Measurements from ENCODE around the gene ERBB2. TPM values are rescaled to one million over a fixed set of nuclear protein-coding genes. Genes with fewer than 3 reads are reported as not detected.

The ERBB2 gene
- total RNA-seq, 4 donors from 2014 or later, result 175 to 439 (median 234) TPM

DNA sequence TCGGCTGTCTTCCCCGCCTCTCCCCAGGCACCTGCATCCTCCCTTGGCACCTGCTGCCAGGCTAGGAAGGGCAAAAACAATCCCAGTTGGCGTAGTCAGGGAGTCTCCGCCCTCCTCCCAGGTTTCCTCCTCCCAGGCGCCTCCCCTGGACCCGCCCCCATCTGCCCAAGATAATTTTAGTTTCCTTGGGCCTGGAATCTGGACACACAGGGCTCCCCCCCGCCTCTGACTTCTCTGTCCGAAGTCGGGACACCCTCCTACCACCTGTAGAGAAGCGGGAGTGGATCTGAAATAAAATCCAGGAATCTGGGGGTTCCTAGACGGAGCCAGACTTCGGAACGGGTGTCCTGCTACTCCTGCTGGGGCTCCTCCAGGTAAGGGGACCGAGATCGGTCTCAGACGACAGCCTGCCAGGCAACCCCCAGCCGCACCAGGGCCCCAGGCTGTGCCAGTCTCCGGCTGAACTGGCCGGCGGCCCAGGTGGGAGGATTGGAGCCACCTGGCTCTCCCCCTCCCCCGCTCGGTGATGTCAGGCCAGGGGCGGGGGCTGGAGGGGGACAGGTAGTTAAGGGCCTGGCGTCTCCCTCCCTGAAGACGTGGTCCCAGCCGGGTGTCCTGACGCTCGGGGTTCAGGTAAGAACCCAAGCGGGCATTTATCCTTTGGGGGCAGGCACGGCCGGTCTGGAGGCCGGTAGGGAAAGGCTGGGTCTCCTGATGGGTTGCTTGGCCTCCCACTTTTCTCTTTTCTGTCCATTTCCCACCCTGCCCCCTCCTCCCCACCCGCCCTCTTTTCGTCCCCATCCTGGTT, 38.1 kb downstream of the ERBB2 start, which contains the start of gene GRB7:
GRB7 (plus strand) TSS at position 179 of the 808 bp plus-strand sequence. CDS start 4,364 bp downstream, outside the sequence.
- WGBS, 2 donors (ENCODE audit: low coverage in 1 of 2), result 18% methylated on average over 27 of the region's 34 CpGs; no CpG with 5 or more reads in 1 of the 2 donors
- no peaks in the 10 kb centered on the region for H3K9me3 ChIP-seq
- intact Hi-C loops (cut with DNase I; ENCODE audit: low total_unique reads) (no loop called here), in situ Hi-C loops (cut with MboI; ENCODE audit: low pct_ligation_motif_present in 1 of 4, low pct_unique_long_range_greater_than_20kb in 1 of 4, low sequenced_read_pairs in 3 of 4) (loop anchor here in 1 of 4 donors (25.0 kb wide), 1 partner anchor 101 kb away; the partner anchor contains the start of genes PPP1R1B and STARD3)
- peak within 1 kb of the TSS; percentile 21 to 63 (median 46) for H3K4me3 ChIP-seq
- H3K4me1 ChIP-seq, result peaks cover 5 to 55% (median 32%) of the 10 kb centered on the region in 4 donors
- peaks cover 39% of the 10 kb centered on the region for H3K27me3 ChIP-seq
- H3K36me3 ChIP-seq, result no peaks in the 10 kb centered on the region
- peak; percentile 89 for DNase-seq
- H3K27ac ChIP-seq, result peak within 1 kb of the TSS; percentile 83 to 92 (median 90)
- peak; percentile 81 to 91 (median 85) for TF ChIP-seq POLR2AphosphoS5 (IDR thresholded peaks at IDR 0.05)
- TF ChIP-seq POLR2A (IDR thresholded peaks at IDR 0.05), result peak; percentile 87
- TF ChIP-seq, protein P1, sequence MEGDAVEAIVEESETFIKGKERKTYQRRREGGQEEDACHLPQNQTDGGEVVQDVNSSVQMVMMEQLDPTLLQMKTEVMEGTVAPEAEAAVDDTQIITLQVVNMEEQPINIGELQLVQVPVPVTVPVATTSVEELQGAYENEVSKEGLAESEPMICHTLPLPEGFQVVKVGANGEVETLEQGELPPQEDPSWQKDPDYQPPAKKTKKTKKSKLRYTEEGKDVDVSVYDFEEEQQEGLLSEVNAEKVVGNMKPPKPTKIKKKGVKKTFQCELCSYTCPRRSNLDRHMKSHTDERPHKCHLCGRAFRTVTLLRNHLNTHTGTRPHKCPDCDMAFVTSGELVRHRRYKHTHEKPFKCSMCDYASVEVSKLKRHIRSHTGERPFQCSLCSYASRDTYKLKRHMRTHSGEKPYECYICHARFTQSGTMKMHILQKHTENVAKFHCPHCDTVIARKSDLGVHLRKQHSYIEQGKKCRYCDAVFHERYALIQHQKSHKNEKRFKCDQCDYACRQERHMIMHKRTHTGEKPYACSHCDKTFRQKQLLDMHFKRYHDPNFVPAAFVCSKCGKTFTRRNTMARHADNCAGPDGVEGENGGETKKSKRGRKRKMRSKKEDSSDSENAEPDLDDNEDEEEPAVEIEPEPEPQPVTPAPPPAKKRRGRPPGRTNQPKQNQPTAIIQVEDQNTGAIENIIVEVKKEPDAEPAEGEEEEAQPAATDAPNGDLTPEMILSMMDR (IDR thresholded peaks at IDR 0.05), result no peak

DNA sequence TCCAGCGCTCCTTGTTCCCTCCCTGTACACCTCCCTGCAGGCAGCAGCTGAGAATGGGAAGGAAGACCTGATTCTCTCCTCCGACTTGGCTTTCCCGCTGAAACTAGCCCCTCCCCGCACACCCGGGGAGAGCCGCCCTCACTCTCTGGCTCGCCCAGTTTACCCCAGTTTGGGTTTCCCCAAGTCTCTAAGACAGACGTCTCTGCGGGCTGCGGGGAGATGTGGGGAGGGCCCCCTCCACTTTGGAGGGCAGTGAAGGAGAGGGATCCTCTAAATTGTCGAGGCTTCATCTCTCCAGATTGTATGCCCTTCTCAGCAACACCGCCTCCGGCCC, 38.7 kb downstream of the ERBB2 start:
- 4% methylated on average over 13 of the region's 13 CpGs; no CpG with 5 or more reads in 1 of the 2 donors for WGBS, 2 donors (ENCODE audit: low coverage in 1 of 2)
- Histone ChIP-seq H3K4me1 (peaks cover 5 to 55% (median 32%) of the 10 kb centered on the region in 4 donors), H3K4me3 (peak overlapping the region; percentile 21 to 63 (median 46)), H3K27me3 (peaks cover 39% of the 10 kb centered on the region), H3K9me3 (no peaks in the 10 kb centered on the region), H3K27ac (peak overlapping the region; percentile 83 to 92 (median 90)), H3K36me3 (no peaks in the 10 kb centered on the region)
- peak; percentile 76 for DNase-seq
- intact Hi-C loops (cut with DNase I; ENCODE audit: low total_unique reads) (no loop called here), in situ Hi-C loops (cut with MboI; ENCODE audit: low pct_ligation_motif_present in 1 of 4, low pct_unique_long_range_greater_than_20kb in 1 of 4, low sequenced_read_pairs in 3 of 4) (loop anchor here in 1 of 4 donors (25.0 kb wide), 1 partner anchor 101 kb away; the partner anchor contains the start of genes PPP1R1B and STARD3)
- TF ChIP-seq, protein P1 (IDR thresholded peaks at IDR 0.05), result no peak
- TF ChIP-seq POLR2AphosphoS5 (IDR thresholded peaks at IDR 0.05), result peak in 2 of 3 donors; percentile 19 to 61

DNA sequence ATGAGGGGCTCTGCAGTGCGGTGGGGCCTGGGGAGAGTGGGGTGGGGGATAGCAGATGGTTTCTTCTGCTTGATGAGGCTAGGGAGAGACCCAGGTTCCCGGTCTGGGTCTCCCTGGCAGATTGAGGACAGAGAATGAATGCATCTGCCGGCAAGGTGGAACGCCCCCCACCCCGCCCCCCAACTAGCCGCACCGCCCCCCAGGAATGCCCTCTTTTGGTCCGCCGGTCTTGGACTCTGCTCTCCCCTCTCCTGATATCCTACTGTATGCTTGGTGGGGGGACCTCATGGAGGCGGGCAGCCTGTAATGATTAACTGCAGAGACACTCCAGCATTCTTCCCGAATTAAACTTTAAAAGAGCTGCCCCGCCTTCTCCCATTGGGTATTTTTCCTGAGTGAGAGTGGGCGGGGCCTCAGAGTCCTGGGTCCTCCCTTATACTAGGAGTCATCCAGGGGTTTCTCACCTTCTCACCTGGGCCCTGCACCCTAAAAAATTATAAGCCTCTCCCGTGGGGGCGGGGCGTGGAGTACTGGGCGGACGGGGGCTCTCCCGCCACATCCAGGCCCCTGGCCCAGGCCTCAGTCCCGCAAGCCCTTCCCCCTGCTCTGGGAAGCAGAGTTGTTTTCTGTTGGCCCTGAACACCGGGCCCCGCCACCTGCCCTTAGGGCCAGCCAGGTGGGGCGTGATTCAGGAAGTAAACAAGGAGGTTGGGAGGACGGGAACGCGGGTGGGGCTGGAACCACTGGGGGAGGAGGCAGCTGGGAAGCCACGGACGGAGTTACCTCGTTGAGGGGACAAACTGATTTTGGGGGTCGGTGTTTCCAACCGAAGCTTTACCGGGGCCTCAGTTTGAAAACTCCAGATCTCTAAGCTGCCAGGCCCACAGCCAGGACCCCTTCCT, 39.4 kb downstream of the ERBB2 start:
- no peaks in the 10 kb centered on the region for H3K9me3 ChIP-seq
- H3K27me3 ChIP-seq, result peaks cover 39% of the 10 kb centered on the region
- H3K4me3 ChIP-seq, result peak overlapping the region; percentile 5 to 63 (median 46)
- peak; percentile 91 for DNase-seq
- WGBS, 2 donors (ENCODE audit: low coverage in 1 of 2), result 4 to 5% methylated on average over 4 to 22 of the region's 32 CpGs
- in situ Hi-C loops (cut with MboI; ENCODE audit: low pct_ligation_motif_present in 1 of 4, low pct_unique_long_range_greater_than_20kb in 1 of 4, low sequenced_read_pairs in 3 of 4) (loop anchor here in 1 of 4 donors (25.0 kb wide), 1 partner anchor 102 kb away; the partner anchor contains the start of genes PPP1R1B and STARD3), intact Hi-C loops (cut with DNase I; ENCODE audit: low total_unique reads) (no loop called here)
- no peaks in the 10 kb centered on the region for H3K36me3 ChIP-seq
- TF ChIP-seq POLR2AphosphoS5 (IDR thresholded peaks at IDR 0.05) (peak; percentile 24 to 77 (median 68)), POLR2A (IDR thresholded peaks at IDR 0.05) (peak; percentile 67), EP300 (IDR thresholded peaks at IDR 0.05; ENCODE audit: low read depth) (peak; percentile 17)
- TF ChIP-seq, protein P1 (IDR thresholded peaks at IDR 0.05), result no peak
- H3K27ac ChIP-seq, result peak overlapping the region; percentile 83 to 92 (median 90)
- H3K4me1 ChIP-seq, result peaks cover 5 to 55% (median 32%) of the 10 kb centered on the region in 4 donors

All from transverse colon (tissue), 4 donors.